ENCODE data around the gene SMAD2.

SMAD2 gene

DNA sequence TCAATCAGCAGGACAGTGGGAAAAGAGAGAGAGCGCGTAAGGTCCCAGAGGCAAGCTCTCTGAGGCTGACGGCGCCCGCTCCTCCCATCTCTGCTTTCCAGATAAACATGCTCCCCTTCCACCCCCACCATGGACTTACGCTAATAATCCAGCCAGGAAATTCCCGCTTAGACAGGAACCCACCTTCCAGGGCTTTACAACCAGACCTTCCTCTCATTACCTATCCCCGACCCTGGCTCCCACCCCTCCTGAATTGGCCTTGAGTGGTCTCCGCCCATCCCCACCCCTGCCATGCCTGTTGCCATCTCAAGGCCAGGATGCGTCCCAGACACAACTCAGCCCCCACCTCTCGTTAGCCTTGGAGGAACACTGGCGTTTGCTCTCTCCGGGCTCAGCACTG lies 131.1 kb downstream of the SMAD2 start:
- H3K9ac ChIP-seq (ENCODE audit: low read length): no peak overlapping the region
- H4K20me1 ChIP-seq (ENCODE audit: insufficient read depth, low read length): no peaks in the 10 kb centered on the region
- H3K4me2 ChIP-seq (ENCODE audit: low read length): no peak overlapping the region
- no peaks in the 10 kb centered on the region for H3K4me1 ChIP-seq (ENCODE audit: low read length)
- no peak overlapping the region for H3K4me3 ChIP-seq (ENCODE audit: low read length)
- no peak for TF ChIP-seq EZH2phosphoT487 (IDR thresholded peaks at IDR 0.05; ENCODE audit: low read depth)
- TF ChIP-seq, protein P1, sequence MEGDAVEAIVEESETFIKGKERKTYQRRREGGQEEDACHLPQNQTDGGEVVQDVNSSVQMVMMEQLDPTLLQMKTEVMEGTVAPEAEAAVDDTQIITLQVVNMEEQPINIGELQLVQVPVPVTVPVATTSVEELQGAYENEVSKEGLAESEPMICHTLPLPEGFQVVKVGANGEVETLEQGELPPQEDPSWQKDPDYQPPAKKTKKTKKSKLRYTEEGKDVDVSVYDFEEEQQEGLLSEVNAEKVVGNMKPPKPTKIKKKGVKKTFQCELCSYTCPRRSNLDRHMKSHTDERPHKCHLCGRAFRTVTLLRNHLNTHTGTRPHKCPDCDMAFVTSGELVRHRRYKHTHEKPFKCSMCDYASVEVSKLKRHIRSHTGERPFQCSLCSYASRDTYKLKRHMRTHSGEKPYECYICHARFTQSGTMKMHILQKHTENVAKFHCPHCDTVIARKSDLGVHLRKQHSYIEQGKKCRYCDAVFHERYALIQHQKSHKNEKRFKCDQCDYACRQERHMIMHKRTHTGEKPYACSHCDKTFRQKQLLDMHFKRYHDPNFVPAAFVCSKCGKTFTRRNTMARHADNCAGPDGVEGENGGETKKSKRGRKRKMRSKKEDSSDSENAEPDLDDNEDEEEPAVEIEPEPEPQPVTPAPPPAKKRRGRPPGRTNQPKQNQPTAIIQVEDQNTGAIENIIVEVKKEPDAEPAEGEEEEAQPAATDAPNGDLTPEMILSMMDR (IDR thresholded peaks at IDR 0.05; ENCODE audit: low read depth, low read length): no peak
- H3K79me2 ChIP-seq (ENCODE audit: low read length): no peaks in the 10 kb centered on the region
- no peaks in the 10 kb centered on the region for H3K27me3 ChIP-seq (ENCODE audit: low read depth, low read length)
- H3K36me3 ChIP-seq (replicated peaks; ENCODE audit: low read depth, low read length): no peaks in the 10 kb centered on the region
- H3K27ac ChIP-seq (ENCODE audit: low read length): no peak overlapping the region
- no peaks in the 10 kb centered on the region for H3K9me3 ChIP-seq (ENCODE audit: insufficient read depth, low read length)
- H2AFZ ChIP-seq (ENCODE audit: low read depth, low read length): no peak overlapping the region

DNA sequence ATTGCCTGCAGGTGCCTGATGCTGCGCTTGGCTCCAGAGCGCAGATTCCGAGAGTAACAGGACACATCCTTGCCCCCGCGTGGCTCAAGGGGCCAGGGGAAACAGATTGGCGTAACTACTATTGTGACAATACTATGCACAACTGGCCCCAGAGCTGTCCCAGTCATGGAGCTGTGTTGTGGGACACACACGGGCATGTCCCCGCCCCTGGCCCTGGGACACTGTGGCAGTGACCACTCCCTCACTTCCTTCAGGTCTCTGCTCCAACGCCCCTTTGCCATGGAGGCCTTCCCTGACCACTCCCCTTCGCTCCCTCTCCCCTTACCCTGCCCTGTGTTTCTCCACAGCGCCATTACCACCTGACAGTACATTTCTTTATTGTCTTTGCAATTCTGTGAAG lies 132.1 kb downstream of the SMAD2 start:
- Histone ChIP-seq H3K4me1 (ENCODE audit: low read length) (no peaks in the 10 kb centered on the region), H2AFZ (ENCODE audit: low read depth, low read length) (no peak overlapping the region), H4K20me1 (ENCODE audit: insufficient read depth, low read length) (no peaks in the 10 kb centered on the region), H3K9me3 (ENCODE audit: insufficient read depth, low read length) (no peaks in the 10 kb centered on the region), H3K27me3 (ENCODE audit: low read depth, low read length) (peaks cover 9% of the 10 kb centered on the region; the same call in 1 of the 2 replicates), H3K27ac (ENCODE audit: low read length) (no peak overlapping the region), H3K79me2 (ENCODE audit: low read length) (no peaks in the 10 kb centered on the region), H3K4me2 (ENCODE audit: low read length) (no peak overlapping the region), H3K4me3 (ENCODE audit: low read length) (no peak overlapping the region), H3K36me3 (replicated peaks; ENCODE audit: low read depth, low read length) (no peaks in the 10 kb centered on the region), H3K9ac (ENCODE audit: low read length) (no peak overlapping the region)
- TF ChIP-seq EZH2phosphoT487 (IDR thresholded peaks at IDR 0.05; ENCODE audit: low read depth): no peak
- TF ChIP-seq, protein P1 (IDR thresholded peaks at IDR 0.05; ENCODE audit: low read depth, low read length): no peak

DNA sequence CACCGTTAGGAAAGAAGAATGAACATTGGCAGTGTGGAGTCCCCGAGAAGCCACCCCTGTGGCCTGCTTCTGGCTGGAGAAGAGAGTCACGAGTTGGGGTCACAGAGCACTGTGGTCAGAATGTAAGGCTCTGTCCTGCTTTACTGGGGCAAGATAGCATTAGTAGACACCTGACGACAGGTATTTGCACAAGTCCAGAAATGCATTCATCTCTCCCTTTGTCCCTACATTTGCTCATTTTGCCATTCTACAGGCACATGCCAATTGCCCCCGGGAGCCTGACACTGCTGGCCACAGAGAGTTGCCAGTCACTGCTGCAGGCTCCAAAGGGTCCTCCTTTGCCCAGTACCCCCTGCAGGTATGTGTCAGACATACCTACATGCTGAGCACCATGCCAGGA lies 133.3 kb downstream of the SMAD2 start:
- no peak overlapping the region for H3K27ac ChIP-seq (ENCODE audit: low read length)
- H3K9me3 ChIP-seq (ENCODE audit: insufficient read depth, low read length): no peaks in the 10 kb centered on the region
- no peak overlapping the region for H3K4me2 ChIP-seq (ENCODE audit: low read length)
- no peak overlapping the region for H2AFZ ChIP-seq (ENCODE audit: low read depth, low read length)
- no peaks in the 10 kb centered on the region for H4K20me1 ChIP-seq (ENCODE audit: insufficient read depth, low read length)
- H3K27me3 ChIP-seq (ENCODE audit: low read depth, low read length): peaks cover 16% of the 10 kb centered on the region
- H3K9ac ChIP-seq (ENCODE audit: low read length): no peak overlapping the region
- no peak overlapping the region for H3K4me3 ChIP-seq (ENCODE audit: low read length)
- TF ChIP-seq EZH2phosphoT487 (IDR thresholded peaks at IDR 0.05; ENCODE audit: low read depth): no peak
- TF ChIP-seq, protein P1 (IDR thresholded peaks at IDR 0.05; ENCODE audit: low read depth, low read length): no peak
- no peaks in the 10 kb centered on the region for H3K79me2 ChIP-seq (ENCODE audit: low read length)
- H3K4me1 ChIP-seq (ENCODE audit: low read length): no peaks in the 10 kb centered on the region
- no peaks in the 10 kb centered on the region for H3K36me3 ChIP-seq (replicated peaks; ENCODE audit: low read depth, low read length)

DNA sequence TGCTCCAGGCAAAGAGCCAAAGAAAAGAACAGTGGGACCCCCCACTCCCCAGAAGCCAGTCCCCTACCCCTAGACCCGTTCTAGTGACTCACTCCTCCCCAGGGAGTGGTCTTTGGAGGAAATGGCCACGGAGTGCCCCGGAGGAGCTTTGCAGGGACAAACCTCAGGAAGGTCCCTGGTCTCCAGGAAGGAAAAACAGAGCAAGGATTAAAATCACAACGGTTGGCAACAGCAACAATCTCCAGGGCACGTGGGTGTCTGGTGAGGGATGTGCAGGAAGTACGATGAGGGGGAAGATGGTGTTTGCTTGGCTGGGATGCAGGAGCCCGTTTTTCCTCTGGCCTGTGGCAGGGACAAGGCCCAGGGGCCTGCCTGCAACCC lies 135.0 kb downstream of the SMAD2 start:
- Histone ChIP-seq H3K9ac (ENCODE audit: low read length) (no peak overlapping the region), H4K20me1 (ENCODE audit: insufficient read depth, low read length) (no peaks in the 10 kb centered on the region), H3K27me3 (ENCODE audit: low read depth, low read length) (peaks cover 22% of the 10 kb centered on the region), H3K27ac (ENCODE audit: low read length) (no peak overlapping the region), H3K9me3 (ENCODE audit: insufficient read depth, low read length) (no peaks in the 10 kb centered on the region), H3K79me2 (ENCODE audit: low read length) (no peaks in the 10 kb centered on the region), H3K4me3 (ENCODE audit: low read length) (no peak overlapping the region), H3K4me1 (ENCODE audit: low read length) (no peaks in the 10 kb centered on the region), H3K4me2 (ENCODE audit: low read length) (no peak overlapping the region), H2AFZ (ENCODE audit: low read depth, low read length) (no peak overlapping the region), H3K36me3 (replicated peaks; ENCODE audit: low read depth, low read length) (no peaks in the 10 kb centered on the region)
- no peak for TF ChIP-seq EZH2phosphoT487 (IDR thresholded peaks at IDR 0.05; ENCODE audit: low read depth)
- TF ChIP-seq, protein P1 (IDR thresholded peaks at IDR 0.05; ENCODE audit: low read depth, low read length): no peak
